Measurements from ENCODE around the gene KRTAP4-3.
A peak's percentile ranks its signal among the peaks of the same experiment; 100 is the strongest.

KRTAP4-3 gene

GRCh38 chr17:41184480-41184961 is 16.5 kb upstream of the KRTAP4-3 start, which contains the start of gene KRTAP4-1:
TSS of gene KRTAP4-1 (minus strand) at chr17:41184911. CDS start at chr17:41184854, 57 bp downstream.
- POLR2A ChIA-PET: no interaction called here
- H3K36me3 ChIP-seq (ENCODE audit: control insufficient read depth in 2 of 2, insufficient read depth in 1 of 2, low read length in 2 of 2): no peaks in the 10 kb centered on the region
- CTCF ChIA-PET: no interaction called here
- no peak for TF ChIP-seq ZNF157 (tag by site-specific recombination; IDR thresholded peaks at IDR 0.05)
- TF ChIP-seq ZIC2 (tag by site-specific recombination; IDR thresholded peaks at IDR 0.05): peak; percentile 75
- TF ChIP-seq TSHZ1 (tag by site-specific recombination; IDR thresholded peaks at IDR 0.05; ENCODE audit: borderline replicate concordance): no peak
- peak; percentile 75 for TF ChIP-seq SCRT2 (tag by site-specific recombination; IDR thresholded peaks at IDR 0.05)
- H3K4me3 ChIP-seq (ENCODE audit: low read depth, low read length): no peak within 1 kb of the TSS
- H3K9me3 ChIP-seq (ENCODE audit: control insufficient read depth, insufficient read depth, low read depth, low read length): no peaks in the 10 kb centered on the region
- H3K4me1 ChIP-seq (ENCODE audit: control insufficient read depth, insufficient read depth, low read length): no peaks in the 10 kb centered on the region
- no peak within 1 kb of the TSS for H3K27ac ChIP-seq (ENCODE audit: extremely low read depth, low read depth, low read length)

GRCh38 chr17:41178843-41179616 is 11.0 kb upstream of the KRTAP4-3 start:
- TF ChIP-seq GLIS2 (tag by site-specific recombination; IDR thresholded peaks at IDR 0.05) (no peak), ZNF157 (tag by site-specific recombination; IDR thresholded peaks at IDR 0.05) (no peak), ZNF133 (tag by site-specific recombination; IDR thresholded peaks at IDR 0.05) (no peak), ZSCAN23 (tag by site-specific recombination; IDR thresholded peaks at IDR 0.05) (no peak), ZXDB (tag by site-specific recombination; IDR thresholded peaks at IDR 0.05) (no peak), KLF17 (tag by site-specific recombination; IDR thresholded peaks at IDR 0.05) (no peak), ZNF549 (tag by site-specific recombination; IDR thresholded peaks at IDR 0.05) (peak; percentile 66)
- Histone ChIP-seq H3K36me3 (ENCODE audit: control insufficient read depth in 2 of 2, insufficient read depth in 1 of 2, low read length in 2 of 2) (no peaks in the 10 kb centered on the region), H3K27ac (ENCODE audit: extremely low read depth, low read depth, low read length) (no peak overlapping the region), H3K4me3 (ENCODE audit: low read depth, low read length) (no peak overlapping the region), H3K4me1 (ENCODE audit: control insufficient read depth, insufficient read depth, low read length) (no peaks in the 10 kb centered on the region), H3K9me3 (ENCODE audit: control insufficient read depth, insufficient read depth, low read depth, low read length) (no peaks in the 10 kb centered on the region)
- CTCF ChIA-PET: interaction anchor here (0.7 to 1.4 kb wide), 3 partner anchors 10 to 227 kb away, joined by 3 to 5 read pairs (median 4); no protein-coding TSS in a partner anchor
- POLR2A ChIA-PET: interaction anchor here (0.5 kb wide), 1 partner anchor 34 kb away, joined by 3 read pairs; no protein-coding TSS in a partner anchor

- TF ChIP-seq KLF1 (tag by site-specific recombination; IDR thresholded peaks at IDR 0.05): no peak
- no peak for TF ChIP-seq PATZ1 (tag by site-specific recombination; IDR thresholded peaks at IDR 0.05)
- no peak for TF ChIP-seq ZNF513 (tag by site-specific recombination; IDR thresholded peaks at IDR 0.05)
- no peak for TF ChIP-seq ZNF114 (tag by site-specific recombination; IDR thresholded peaks at IDR 0.05)
Observed at GRCh38 chr17:41178341-41178740, 10.3 kb upstream of the KRTAP4-3 start.

More at GRCh38 chr17:41178341-41178740, 10.3 kb upstream of the KRTAP4-3 start:
- CTCF ChIA-PET: interaction anchor here (0.7 to 1.4 kb wide), 3 partner anchors 10 to 227 kb away, joined by 3 to 5 read pairs (median 4); no protein-coding TSS in a partner anchor
- POLR2A ChIA-PET: interaction anchor here (0.5 kb wide), 1 partner anchor 35 kb away, joined by 3 read pairs; no protein-coding TSS in a partner anchor
- Histone ChIP-seq H3K9me3 (ENCODE audit: control insufficient read depth, insufficient read depth, low read depth, low read length) (no peaks in the 10 kb centered on the region), H3K36me3 (ENCODE audit: control insufficient read depth in 2 of 2, insufficient read depth in 1 of 2, low read length in 2 of 2) (no peaks in the 10 kb centered on the region), H3K27ac (ENCODE audit: extremely low read depth, low read depth, low read length) (no peak overlapping the region), H3K4me1 (ENCODE audit: control insufficient read depth, insufficient read depth, low read length) (no peaks in the 10 kb centered on the region), H3K4me3 (ENCODE audit: low read depth, low read length) (no peak overlapping the region)
